Measurements from ENCODE around the gene LRRC55.
A peak's percentile ranks its signal among the peaks of the same experiment; 100 is the strongest.

The LRRC55 gene

GRCh38 chr11:57214494-57214893 lies 32.7 kb downstream of the LRRC55 start:
- no CpG with 5 or more reads among the region's 3 CpGs for WGBS (ENCODE audit: extremely low coverage, insufficient coverage, low lambda C conversion rate)
- no peaks in the 10 kb centered on the region for H3K79me2 ChIP-seq (ENCODE audit: control insufficient read depth, insufficient read depth, low read length)

GRCh38 chr11:57216463-57216862 lies 34.7 kb downstream of the LRRC55 start:
- Histone ChIP-seq H3K9ac (ENCODE audit: low read length) (no peak overlapping the region), H2BK15ac (replicated peaks; ENCODE audit: low read depth) (no peak overlapping the region), H2AK5ac (ENCODE audit: low read length) (no peak overlapping the region), H3K79me2 (ENCODE audit: control insufficient read depth, insufficient read depth, low read length) (no peaks in the 10 kb centered on the region), H3K79me1 (ENCODE audit: low read length) (no peaks in the 10 kb centered on the region), H3K27ac (ENCODE audit: low read depth, low read length) (no peak overlapping the region), H2BK5ac (ENCODE audit: low read length) (no peak overlapping the region), H3K4ac (ENCODE audit: low read depth, low read length) (no peak overlapping the region), H3K18ac (ENCODE audit: low read length) (no peak overlapping the region), H2BK120ac (ENCODE audit: low read depth, low read length) (no peak overlapping the region), H3K23ac (ENCODE audit: low read length) (no peak overlapping the region), H3K56ac (ENCODE audit: low read length) (no peak overlapping the region), H4K5ac (ENCODE audit: low read length) (no peak overlapping the region), H3K4me3 (ENCODE audit: low read length) (no peak overlapping the region), H3K4me1 (ENCODE audit: control insufficient read depth, low read depth, low read length) (peaks cover 12% of the 10 kb centered on the region), H3K36me3 (ENCODE audit: control insufficient read depth, insufficient read depth, low read length) (no peaks in the 10 kb centered on the region), H4K8ac (ENCODE audit: low read depth, low read length) (no peak overlapping the region), H3K4me2 (ENCODE audit: low read length) (no peak overlapping the region), H3K27me3 (ENCODE audit: insufficient read depth, low read length, poor library complexity) (no peaks in the 10 kb centered on the region)
- DNase-seq, result no peak
- WGBS (ENCODE audit: extremely low coverage, insufficient coverage, low lambda C conversion rate), result no CpG with 5 or more reads among the region's 4 CpGs

More at GRCh38 chr11:57214494-57214893, 32.7 kb downstream of the LRRC55 start:
- no peaks in the 10 kb centered on the region for H3K36me3 ChIP-seq (ENCODE audit: control insufficient read depth, insufficient read depth, low read length)
- H2BK120ac ChIP-seq (ENCODE audit: low read depth, low read length), result peak overlapping the region; percentile 10
- H3K4ac ChIP-seq (ENCODE audit: low read depth, low read length), result peak overlapping the region; percentile 49
- no peak overlapping the region for H3K27ac ChIP-seq (ENCODE audit: low read depth, low read length)
- no peak overlapping the region for H4K8ac ChIP-seq (ENCODE audit: low read depth, low read length)
- no peak overlapping the region for H2AK5ac ChIP-seq (ENCODE audit: low read length)
- peaks cover 16% of the 10 kb centered on the region for H3K4me1 ChIP-seq (ENCODE audit: control insufficient read depth, low read depth, low read length)
- no peaks in the 10 kb centered on the region for H3K27me3 ChIP-seq (ENCODE audit: insufficient read depth, low read length, poor library complexity)
- no peak overlapping the region for H3K23ac ChIP-seq (ENCODE audit: low read length)
- no peak overlapping the region for H4K5ac ChIP-seq (ENCODE audit: low read length)
- peak overlapping the region; percentile 34 for H3K18ac ChIP-seq (ENCODE audit: low read length)
- peak; percentile 36 for DNase-seq
- no peak overlapping the region for H3K4me2 ChIP-seq (ENCODE audit: low read length)
- peak overlapping the region; percentile 77 for H3K56ac ChIP-seq (ENCODE audit: low read length)
- H2BK5ac ChIP-seq (ENCODE audit: low read length), result peak overlapping the region; percentile 12
- no peak overlapping the region for H3K4me3 ChIP-seq (ENCODE audit: low read length)
- no peak overlapping the region for H2BK15ac ChIP-seq (replicated peaks; ENCODE audit: low read depth)
- H3K79me1 ChIP-seq (ENCODE audit: low read length), result no peaks in the 10 kb centered on the region
- H3K9ac ChIP-seq (ENCODE audit: low read length), result no peak overlapping the region

DNA sequence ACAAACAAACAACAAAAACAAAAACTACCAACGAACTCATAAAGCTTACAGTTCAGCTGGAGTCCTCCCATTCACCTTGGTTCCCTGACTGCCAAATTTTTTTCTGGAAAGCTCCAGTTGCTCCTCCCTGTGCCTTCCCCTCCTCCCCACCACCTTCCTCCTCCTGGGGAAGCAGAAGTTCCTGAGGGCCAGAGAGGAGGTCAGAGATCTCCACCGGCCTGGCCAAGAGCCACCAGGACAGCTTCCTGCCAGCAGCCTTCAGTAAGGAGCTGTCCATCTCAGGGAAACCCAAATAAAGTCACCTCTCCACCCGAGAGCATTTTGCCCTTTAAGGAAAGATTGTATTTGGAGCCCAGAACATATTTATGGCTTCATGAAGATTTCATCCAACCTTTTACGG lies 35.3 kb downstream of the LRRC55 start:
- H3K4me1 ChIP-seq (ENCODE audit: control insufficient read depth, low read depth, low read length), result peaks cover 18% of the 10 kb centered on the region
- no peak overlapping the region for H3K27ac ChIP-seq (ENCODE audit: low read depth, low read length)
- no peak overlapping the region for H2BK5ac ChIP-seq (ENCODE audit: low read length)
- no peak overlapping the region for H2BK15ac ChIP-seq (replicated peaks; ENCODE audit: low read depth)
- H3K4ac ChIP-seq (ENCODE audit: low read depth, low read length), result no peak overlapping the region
- H3K23ac ChIP-seq (ENCODE audit: low read length), result no peak overlapping the region
- no peaks in the 10 kb centered on the region for H3K27me3 ChIP-seq (ENCODE audit: insufficient read depth, low read length, poor library complexity)
- no peak overlapping the region for H2BK120ac ChIP-seq (ENCODE audit: low read depth, low read length)
- no peak overlapping the region for H3K4me3 ChIP-seq (ENCODE audit: low read length)
- H4K5ac ChIP-seq (ENCODE audit: low read length), result no peak overlapping the region
- H3K79me1 ChIP-seq (ENCODE audit: low read length), result no peaks in the 10 kb centered on the region
- DNase-seq, result no peak
- no peak overlapping the region for H4K8ac ChIP-seq (ENCODE audit: low read depth, low read length)
- no peaks in the 10 kb centered on the region for H3K79me2 ChIP-seq (ENCODE audit: control insufficient read depth, insufficient read depth, low read length)
- peak overlapping the region; percentile 29 for H2AK5ac ChIP-seq (ENCODE audit: low read length)
- no peak overlapping the region for H3K18ac ChIP-seq (ENCODE audit: low read length)
- H3K56ac ChIP-seq (ENCODE audit: low read length), result peak overlapping the region; percentile 36
- no CpG with 5 or more reads among the region's 4 CpGs for WGBS (ENCODE audit: extremely low coverage, insufficient coverage, low lambda C conversion rate)
- no peak overlapping the region for H3K9ac ChIP-seq (ENCODE audit: low read length)
- H3K36me3 ChIP-seq (ENCODE audit: control insufficient read depth, insufficient read depth, low read length), result no peaks in the 10 kb centered on the region
- H3K4me2 ChIP-seq (ENCODE audit: low read length), result no peak overlapping the region

GRCh38 chr11:57219021-57219627 lies 37.4 kb downstream of the LRRC55 start:
- DNase-seq, result no peak
- WGBS (ENCODE audit: extremely low coverage, insufficient coverage, low lambda C conversion rate), result no CpG with 5 or more reads among the region's 6 CpGs
- H3K4ac ChIP-seq (ENCODE audit: low read depth, low read length), result no peak overlapping the region
- no peak overlapping the region for H3K18ac ChIP-seq (ENCODE audit: low read length)
- H3K79me2 ChIP-seq (ENCODE audit: control insufficient read depth, insufficient read depth, low read length), result no peaks in the 10 kb centered on the region
- H3K9ac ChIP-seq (ENCODE audit: low read length), result no peak overlapping the region
- no peaks in the 10 kb centered on the region for H3K79me1 ChIP-seq (ENCODE audit: low read length)
- no peak overlapping the region for H2BK15ac ChIP-seq (replicated peaks; ENCODE audit: low read depth)
- H2BK120ac ChIP-seq (ENCODE audit: low read depth, low read length), result no peak overlapping the region
- H3K4me2 ChIP-seq (ENCODE audit: low read length), result no peak overlapping the region
- H3K4me1 ChIP-seq (ENCODE audit: control insufficient read depth, low read depth, low read length), result peaks cover 19% of the 10 kb centered on the region
- no peaks in the 10 kb centered on the region for H3K27me3 ChIP-seq (ENCODE audit: insufficient read depth, low read length, poor library complexity)
- H3K56ac ChIP-seq (ENCODE audit: low read length), result no peak overlapping the region
- H4K5ac ChIP-seq (ENCODE audit: low read length), result no peak overlapping the region
- no peak overlapping the region for H2AK5ac ChIP-seq (ENCODE audit: low read length)
- H2BK5ac ChIP-seq (ENCODE audit: low read length), result no peak overlapping the region
- H4K8ac ChIP-seq (ENCODE audit: low read depth, low read length), result no peak overlapping the region
- H3K27ac ChIP-seq (ENCODE audit: low read depth, low read length), result no peak overlapping the region
- no peak overlapping the region for H3K4me3 ChIP-seq (ENCODE audit: low read length)
- no peak overlapping the region for H3K23ac ChIP-seq (ENCODE audit: low read length)
- no peaks in the 10 kb centered on the region for H3K36me3 ChIP-seq (ENCODE audit: control insufficient read depth, insufficient read depth, low read length)

- Histone ChIP-seq H3K27ac (ENCODE audit: low read depth, low read length) (no peak overlapping the region), H3K4me2 (ENCODE audit: low read length) (no peak overlapping the region), H3K56ac (ENCODE audit: low read length) (peak overlapping the region; percentile 72), H4K8ac (ENCODE audit: low read depth, low read length) (no peak overlapping the region), H3K4ac (ENCODE audit: low read depth, low read length) (no peak overlapping the region), H3K79me2 (ENCODE audit: control insufficient read depth, insufficient read depth, low read length) (no peaks in the 10 kb centered on the region), H2BK5ac (ENCODE audit: low read length) (peak overlapping the region; percentile 90), H2BK15ac (replicated peaks; ENCODE audit: low read depth) (no peak overlapping the region), H3K36me3 (ENCODE audit: control insufficient read depth, insufficient read depth, low read length) (no peaks in the 10 kb centered on the region), H3K4me1 (ENCODE audit: control insufficient read depth, low read depth, low read length) (peaks cover 15% of the 10 kb centered on the region), H3K23ac (ENCODE audit: low read length) (no peak overlapping the region), H3K9ac (ENCODE audit: low read length) (no peak overlapping the region), H4K5ac (ENCODE audit: low read length) (no peak overlapping the region), H2AK5ac (ENCODE audit: low read length) (no peak overlapping the region), H2BK120ac (ENCODE audit: low read depth, low read length) (no peak overlapping the region), H3K27me3 (ENCODE audit: insufficient read depth, low read length, poor library complexity) (no peaks in the 10 kb centered on the region), H3K79me1 (ENCODE audit: low read length) (no peaks in the 10 kb centered on the region), H3K4me3 (ENCODE audit: low read length) (no peak overlapping the region), H3K18ac (ENCODE audit: low read length) (peak overlapping the region; percentile 54)
- peak; percentile 70 for DNase-seq
- no CpG with 5 or more reads among the region's 1 CpG for WGBS (ENCODE audit: extremely low coverage, insufficient coverage, low lambda C conversion rate)
These were observed 40.5 kb downstream of the LRRC55 start for GRCh38 chr11:57222239-57222638.

DNA sequence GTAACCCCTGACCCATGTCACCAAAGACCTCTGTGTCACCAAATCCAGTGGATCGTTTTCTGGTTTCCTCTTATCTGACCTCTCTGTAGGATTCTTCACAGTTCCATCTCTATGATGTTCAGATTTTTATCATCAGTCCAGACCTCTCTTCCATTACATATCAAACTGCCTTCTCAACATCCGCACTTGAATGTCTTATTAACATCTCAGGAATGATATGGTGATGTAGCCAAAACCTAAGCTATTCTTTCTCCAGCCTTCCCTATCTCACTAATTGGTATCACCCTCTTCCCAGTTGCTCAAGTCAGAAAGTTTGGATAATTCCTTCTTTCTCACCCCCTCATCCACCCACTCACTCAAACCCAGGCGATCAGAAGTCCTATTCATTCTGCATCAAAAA lies 41.8 kb downstream of the LRRC55 start:
- no peak overlapping the region for H3K23ac ChIP-seq (ENCODE audit: low read length)
- H2BK120ac ChIP-seq (ENCODE audit: low read depth, low read length), result no peak overlapping the region
- no peak overlapping the region for H3K4me2 ChIP-seq (ENCODE audit: low read length)
- no CpG with 5 or more reads among the region's 3 CpGs for WGBS (ENCODE audit: extremely low coverage, insufficient coverage, low lambda C conversion rate)
- H4K8ac ChIP-seq (ENCODE audit: low read depth, low read length), result no peak overlapping the region
- H3K27ac ChIP-seq (ENCODE audit: low read depth, low read length), result no peak overlapping the region
- H3K4me1 ChIP-seq (ENCODE audit: control insufficient read depth, low read depth, low read length), result peaks cover 17% of the 10 kb centered on the region
- no peak overlapping the region for H3K4me3 ChIP-seq (ENCODE audit: low read length)
- H3K56ac ChIP-seq (ENCODE audit: low read length), result no peak overlapping the region
- H3K79me2 ChIP-seq (ENCODE audit: control insufficient read depth, insufficient read depth, low read length), result no peaks in the 10 kb centered on the region
- H2BK5ac ChIP-seq (ENCODE audit: low read length), result no peak overlapping the region
- no peak for DNase-seq
- H3K4ac ChIP-seq (ENCODE audit: low read depth, low read length), result no peak overlapping the region
- no peak overlapping the region for H2AK5ac ChIP-seq (ENCODE audit: low read length)
- no peak overlapping the region for H2BK15ac ChIP-seq (replicated peaks; ENCODE audit: low read depth)
- H3K9ac ChIP-seq (ENCODE audit: low read length), result no peak overlapping the region
- no peaks in the 10 kb centered on the region for H3K36me3 ChIP-seq (ENCODE audit: control insufficient read depth, insufficient read depth, low read length)
- no peaks in the 10 kb centered on the region for H3K79me1 ChIP-seq (ENCODE audit: low read length)
- H3K18ac ChIP-seq (ENCODE audit: low read length), result no peak overlapping the region
- peak overlapping the region; percentile 27 for H4K5ac ChIP-seq (ENCODE audit: low read length)
- H3K27me3 ChIP-seq (ENCODE audit: insufficient read depth, low read length, poor library complexity), result no peaks in the 10 kb centered on the region

Data from mesendoderm (in vitro differentiated cells).